HCT116 (cell line): ENCODE results near the gene TANC1. TPM values are rescaled to one million over a fixed set of nuclear protein-coding genes. Genes with fewer than 3 reads are reported as not detected.

Source experiments
- ATAC-seq: fragments of 200-7000 bp; cut with Tn5 transposase; 2 replicates; pipeline ENCODE4 v1.9.1; 2020; ENCODE audit warnings: mild to moderate bottlenecking, moderate library complexity
- BruUV-seq: library from RNA; stranded (reverse); fragments of 400-500 nt; replicated peaks from 2 replicates; lab custom pipeline; 2021; lab: Mats Ljungman, UMichigan
- CTCF ChIA-PET: fragments of 300-600 bp; sonication (Branson Sonifier 250); formaldehyde crosslinking; loops from one replicate; lab custom pipeline; 2021; ENCODE audit warnings: antibody characterized with exemption; lab: Charles Lee
- POLR2A ChIA-PET: fragments of 300-600, 350-600 bp; sonication (Branson Sonifier 250); formaldehyde crosslinking; loops from one replicate; lab custom pipeline; 2021; ENCODE audit warnings: antibody characterized with exemption; lab: Charles Lee
- RAD21 ChIA-PET, 2 experiments: fragments of 300-600 bp; sonication (Branson Sonifier 250); formaldehyde crosslinking; loops; one replicate each; lab custom pipeline; 2023; ENCODE audit warnings: low total read pairs in 2 of 2; ENCODE audit not compliant: uncharacterized antibody in 2 of 2, unreplicated experiment in 2 of 2, low non-redundant PET in 1 of 2; lab: Charles Lee
- DNase-seq: peaks from one replicate; pipeline ENCODE4 v3.0.0-alpha.2; 2010; ENCODE audit warnings: low read depth, low spot score
- H2AFZ ChIP-seq: fragments of 200-600 bp; shearing (Covaris generic), sonication (generic); 2 replicates; pipeline ENCODE4 v1.6.1; 2017; ENCODE audit warnings: low read depth, mixed run types, mixed read lengths, antibody characterized with exemption, low read length; ENCODE audit not compliant: poor library complexity, severe bottlenecking
- H3K27ac ChIP-seq: 2 replicates; pipeline ENCODE4 v1.5.1; 2012; ENCODE audit warnings: low read depth, low read length
- H3K27me3 ChIP-seq: fragments of 200-600 bp; sonication (generic); 2 replicates; pipeline ENCODE4 v1.6.1; 2016; ENCODE audit warnings: mixed run types, low read length, mixed read lengths; ENCODE audit not compliant: insufficient read depth
- H3K36me3 ChIP-seq, 2 experiments: fragments of 200-500 bp in 1 of 2; fragments of 200-600 bp in 1 of 2; sonication (Bioruptor generic) in 1 of 2; sonication (generic) in 1 of 2; 2 replicates each; pipeline versions ENCODE4 v1.5.1 to v1.6.1; 2014 to 2016; ENCODE audit warnings: low read length in 2 of 2, inconsistent platforms in 1 of 2, mixed read lengths in 1 of 2, mixed run types in 1 of 2; ENCODE audit not compliant: insufficient read depth in 2 of 2, control insufficient read depth in 1 of 2
- H3K4me1 ChIP-seq, 2 experiments: fragments of 200-600 bp in 1 of 2; sonication (generic) in 1 of 2; 2 replicates each; pipeline versions ENCODE4 v1.5.1 to v1.6.1; 2012 to 2017; ENCODE audit warnings: low read length in 2 of 2, inconsistent platforms in 1 of 2, mild to moderate bottlenecking in 1 of 2, mixed read lengths in 1 of 2, mixed run types in 1 of 2, moderate library complexity in 1 of 2; ENCODE audit not compliant: insufficient read depth in 2 of 2, control insufficient read depth in 1 of 2
- H3K4me2 ChIP-seq: fragments of 200-600 bp; sonication (generic); 2 replicates; pipeline ENCODE4 v1.6.1; 2017; ENCODE audit warnings: mixed run types, low read length, mixed read lengths
- H3K4me3 ChIP-seq, 2 experiments: fragments of 200-600 bp in 1 of 2; sonication (generic) in 1 of 2; replicated peaks in 1 of 2; 2 replicates each; pipeline ENCODE4 v1.5.1; 2011 to 2016; ENCODE audit warnings: low read length in 2 of 2, control low read depth in 1 of 2, low read depth in 1 of 2, mild to moderate bottlenecking in 1 of 2, mixed read lengths in 1 of 2, mixed run types in 1 of 2
- H3K79me2 ChIP-seq: fragments of 200-600 bp; sonication (generic); 2 replicates; pipeline ENCODE4 v1.6.1; 2017; ENCODE audit warnings: mild to moderate bottlenecking, mixed run types, low read length, moderate library complexity, mixed read lengths; ENCODE audit not compliant: insufficient read depth
- H3K9ac ChIP-seq: fragments of 200-600 bp; sonication (generic); 2 replicates; pipeline ENCODE4 v1.6.1; 2016; ENCODE audit warnings: low read length, mixed read lengths
- H3K9me2 ChIP-seq: fragments of 200-600 bp; sonication (generic), shearing (Covaris generic); 2 replicates; pipeline ENCODE4 v1.6.1; 2017; ENCODE audit warnings: mixed run types, mild to moderate bottlenecking, moderate library complexity; ENCODE audit not compliant: insufficient read depth
- H3K9me3 ChIP-seq, 2 experiments: fragments of 200-500 bp in 1 of 2; fragments of 200-600 bp in 1 of 2; sonication (Bioruptor generic) in 1 of 2; sonication (generic) in 1 of 2; 2 replicates each; pipeline ENCODE4 v1.6.1; 2014 to 2017; ENCODE audit warnings: low read length in 2 of 2, mixed read lengths in 2 of 2, inconsistent platforms in 1 of 2, low read depth in 1 of 2, mild to moderate bottlenecking in 1 of 2, mixed run types in 1 of 2, moderate library complexity in 1 of 2; ENCODE audit not compliant: control insufficient read depth in 1 of 2, insufficient read depth in 1 of 2
- H4K20me1 ChIP-seq: fragments of 200-600 bp; sonication (generic), shearing (Covaris generic); 2 replicates; pipeline ENCODE4 v1.6.1; 2017; ENCODE audit warnings: mixed run types, mild to moderate bottlenecking, moderate library complexity; ENCODE audit not compliant: insufficient read depth
- CEBPB ChIP-seq: IDR thresholded peaks from 2 replicates; pipeline ENCODE4 v1.6.1; 2012; ENCODE audit warnings: low read depth
- CTCF ChIP-seq, 3 experiments: fragments of 200-600 bp in 1 of 3; sonication (generic) in 1 of 3; IDR thresholded peaks in 2 of 3; conservative IDR thresholded peaks in 1 of 3; 2 replicates each; pipeline ENCODE4 v1.5.1; 2012 to 2017; ENCODE audit warnings: low read depth in 2 of 3, low read length in 2 of 3, antibody characterized with exemption in 1 of 3, borderline replicate concordance in 1 of 3, control low read depth in 1 of 3, mild to moderate bottlenecking in 1 of 3, mixed read lengths in 1 of 3, mixed run types in 1 of 3, moderate library complexity in 1 of 3; ENCODE audit not compliant: insufficient read depth in 1 of 3
- EZH2 ChIP-seq: fragments of 200-600 bp; sonication (generic); IDR thresholded peaks from 2 replicates; pipeline ENCODE4 v1.6.1; 2017; ENCODE audit warnings: antibody characterized with exemption, mixed run types
- EZH2phosphoT487 ChIP-seq: fragments of 200-600 bp; IDR thresholded peaks from 2 replicates; pipeline ENCODE4 v1.6.1; 2018; ENCODE audit warnings: antibody characterized with exemption, borderline replicate concordance
- FOSL1 ChIP-seq: IDR thresholded peaks from 2 replicates; pipeline ENCODE4 v1.6.1; 2012; ENCODE audit warnings: low read depth
- JUND ChIP-seq: IDR thresholded peaks from 2 replicates; pipeline ENCODE4 v1.6.1; 2012
- MAX ChIP-seq: IDR thresholded peaks from 2 replicates; pipeline ENCODE4 v1.6.1; 2012
- SIN3A ChIP-seq: IDR thresholded peaks from 2 replicates; pipeline ENCODE4 v1.6.1; 2012; ENCODE audit warnings: low read depth
- SP1 ChIP-seq: IDR thresholded peaks from 2 replicates; pipeline ENCODE4 v1.6.1; 2012; ENCODE audit warnings: low read depth
- SRF ChIP-seq: IDR thresholded peaks from 2 replicates; pipeline ENCODE4 v1.6.1; 2012; ENCODE audit warnings: low read depth
- TCF7L2 ChIP-seq: IDR thresholded peaks from 2 replicates; pipeline ENCODE4 v1.7.0; 2011; ENCODE audit warnings: borderline replicate concordance, inconsistent platforms; ENCODE audit not compliant: insufficient read depth, insufficient read length; ENCODE audit errors: extremely low read depth
- YY1 ChIP-seq: IDR thresholded peaks from 2 replicates; pipeline ENCODE4 v1.6.1; 2011; ENCODE audit warnings: low read length, low read depth, moderate library complexity, mild to moderate bottlenecking; ENCODE audit not compliant: insufficient replicate concordance; ENCODE audit errors: extremely low read depth
- ZFX ChIP-seq: fragments of 450-650 bp; IDR thresholded peaks from 2 replicates; pipeline ENCODE4 v1.6.1; 2017
- intact Hi-C: fragments of 100-400 bp; cut with micrococcal nuclease; formaldehyde crosslinking; loops from 2 replicates; pipeline ENCODE4 v1.10.0; 2022
- total RNA-seq: library from RNA; stranded (reverse); gene quantifications from one replicate; pipeline ENCODE4 v1.2.1, GENCODE V29; 2021; ENCODE audit not compliant: unreplicated experiment

TANC1 gene
- total RNA-seq, 1 experiment from 2014 or later: 15.1 TPM

GRCh38 chr2:159009940-159010339 lies 41.5 kb downstream of the TANC1 start:
- DNase-seq: no peak
- ChIA-PET RAD21 (no interaction called here), POLR2A (no interaction called here), CTCF (no interaction called here)
- Histone ChIP-seq H3K4me3 (no peak overlapping the region), H3K36me3 (0 out of 4 replicates have a peak, but pooled peaks cover 0 to under 1% of the 10 kb centered on the region in 2 experiments), H3K27ac (no peak overlapping the region), H2AFZ (no peak overlapping the region), H3K9me2 (no peaks in the 10 kb centered on the region), H3K27me3 (no peaks in the 10 kb centered on the region), H4K20me1 (no peaks in the 10 kb centered on the region), H3K79me2 (no peaks in the 10 kb centered on the region), H3K9ac (no peak overlapping the region), H3K9me3 (peaks cover under 1 to 3% of the 10 kb centered on the region in 2 experiments; a peak in 2 of 4 replicates), H3K4me1 (no peaks in the 10 kb centered on the region), H3K4me2 (no peak overlapping the region)
- ATAC-seq: no peak
- BruUV-seq: no TSS peak
- intact Hi-C loops: no loop called here
- TF ChIP-seq MAX (no peak), SP1 (no peak), JUND (no peak), CTCF (IDR thresholded peaks at IDR 0.05 in 2 of 3, conservative IDR thresholded peaks at IDR 0.05 in 1 of 3; ENCODE audit: borderline replicate concordance in 1 of 3, insufficient read depth in 1 of 3, low read depth in 2 of 3, low read length in 2 of 3) (no peak), YY1 (no peak), EZH2phosphoT487 (no peak), SRF (no peak), TCF7L2 (no peak), CEBPB (no peak), EZH2 (no peak), SIN3A (no peak), ZFX (no peak), FOSL1 (no peak)
- TF ChIP-seq, all 23 proteins: peak for 0
